ENCODE data around the gene PRRC2A. TPM values are rescaled to one million over a fixed set of nuclear protein-coding genes. Genes with fewer than 3 reads are reported as not detected.

The PRRC2A gene
- total RNA-seq, 2 experiments from 2014 or later: 156 to 355 TPM

DNA sequence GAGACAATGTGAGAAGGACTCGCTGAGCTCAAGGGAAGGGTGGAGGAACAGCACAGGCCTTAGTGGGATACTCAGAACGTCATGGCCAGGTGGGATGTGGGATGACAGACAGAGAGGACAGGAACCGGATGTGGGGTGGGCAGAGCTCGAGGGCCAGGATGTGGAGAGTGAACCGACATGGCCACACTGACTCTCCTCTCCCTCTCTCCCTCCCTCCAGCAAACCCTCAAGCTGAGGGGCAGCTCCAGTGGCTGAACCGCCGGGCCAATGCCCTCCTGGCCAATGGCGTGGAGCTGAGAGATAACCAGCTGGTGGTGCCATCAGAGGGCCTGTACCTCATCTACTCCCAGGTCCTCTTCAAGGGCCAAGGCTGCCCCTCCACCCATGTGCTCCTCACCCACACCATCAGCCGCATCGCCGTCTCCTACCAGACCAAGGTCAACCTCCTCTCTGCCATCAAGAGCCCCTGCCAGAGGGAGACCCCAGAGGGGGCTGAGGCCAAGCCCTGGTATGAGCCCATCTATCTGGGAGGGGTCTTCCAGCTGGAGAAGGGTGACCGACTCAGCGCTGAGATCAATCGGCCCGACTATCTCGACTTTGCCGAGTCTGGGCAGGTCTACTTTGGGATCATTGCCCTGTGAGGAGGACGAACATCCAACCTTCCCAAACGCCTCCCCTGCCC, 43.5 kb upstream of the PRRC2A start:
- H3K4me2 ChIP-seq (ENCODE audit: low read length): peak overlapping the region; percentile 86
- TF ChIP-seq EZH2phosphoT487 (IDR thresholded peaks at IDR 0.05; ENCODE audit: borderline replicate concordance, low read depth, low read length): no peak
- TF ChIP-seq, protein P1, sequence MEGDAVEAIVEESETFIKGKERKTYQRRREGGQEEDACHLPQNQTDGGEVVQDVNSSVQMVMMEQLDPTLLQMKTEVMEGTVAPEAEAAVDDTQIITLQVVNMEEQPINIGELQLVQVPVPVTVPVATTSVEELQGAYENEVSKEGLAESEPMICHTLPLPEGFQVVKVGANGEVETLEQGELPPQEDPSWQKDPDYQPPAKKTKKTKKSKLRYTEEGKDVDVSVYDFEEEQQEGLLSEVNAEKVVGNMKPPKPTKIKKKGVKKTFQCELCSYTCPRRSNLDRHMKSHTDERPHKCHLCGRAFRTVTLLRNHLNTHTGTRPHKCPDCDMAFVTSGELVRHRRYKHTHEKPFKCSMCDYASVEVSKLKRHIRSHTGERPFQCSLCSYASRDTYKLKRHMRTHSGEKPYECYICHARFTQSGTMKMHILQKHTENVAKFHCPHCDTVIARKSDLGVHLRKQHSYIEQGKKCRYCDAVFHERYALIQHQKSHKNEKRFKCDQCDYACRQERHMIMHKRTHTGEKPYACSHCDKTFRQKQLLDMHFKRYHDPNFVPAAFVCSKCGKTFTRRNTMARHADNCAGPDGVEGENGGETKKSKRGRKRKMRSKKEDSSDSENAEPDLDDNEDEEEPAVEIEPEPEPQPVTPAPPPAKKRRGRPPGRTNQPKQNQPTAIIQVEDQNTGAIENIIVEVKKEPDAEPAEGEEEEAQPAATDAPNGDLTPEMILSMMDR (conservative IDR thresholded peaks at IDR 0.05; ENCODE audit: low read length): no peak
- peak overlapping the region; percentile 42 for H3K27ac ChIP-seq (ENCODE audit: low read depth, low read length, poor library complexity, severe bottlenecking)
- peaks cover 15% of the 10 kb centered on the region; the same call in 1 of the 2 replicates for H3K79me2 ChIP-seq (ENCODE audit: insufficient read depth, low read depth, low read length)
- intact Hi-C loops (cut with micrococcal nuclease; ENCODE audit: unreplicated experiment): no loop called here
- H3K36me3 ChIP-seq (ENCODE audit: insufficient read depth, low read length): peaks cover 13% of the 10 kb centered on the region; the same call in 1 of the 2 replicates
- no peak for DNase-seq (ENCODE audit: low spot score)
- H3K4me1 ChIP-seq (ENCODE audit: insufficient read depth, low read length, poor library complexity, severe bottlenecking): peaks cover 79% of the 10 kb centered on the region
- ChIA-PET CTCF (ENCODE audit: unreplicated experiment) (interaction anchor here (0.8 to 1.8 kb wide), 3 partner anchors 10 to 31 kb away, joined by 5 to 7 read pairs (median 5); partner anchors contain the start of genes ATP6V1G2 and LST1), POLR2A (interaction anchor here (0.9 to 1.9 kb wide), 8 partner anchors 14 to 82 kb away, joined by 3 to 10 read pairs (median 4); partner anchors contain the start of genes DDX39B, NCR3 and NFKBIL1)
- H4K20me1 ChIP-seq (ENCODE audit: insufficient read depth, low read length): no peaks in the 10 kb centered on the region
- H3K9me2 ChIP-seq (ENCODE audit: insufficient read depth, low read length): no peaks in the 10 kb centered on the region
- no peaks in the 10 kb centered on the region for H3K9me3 ChIP-seq (ENCODE audit: low read length)
- no peak overlapping the region for H2AFZ ChIP-seq (ENCODE audit: low read length)
- peak overlapping the region; percentile 69 for H3K4me3 ChIP-seq (ENCODE audit: low read depth, low read length, poor library complexity, severe bottlenecking)
- BruUV-seq (replicated peaks): no TSS peak

DNA sequence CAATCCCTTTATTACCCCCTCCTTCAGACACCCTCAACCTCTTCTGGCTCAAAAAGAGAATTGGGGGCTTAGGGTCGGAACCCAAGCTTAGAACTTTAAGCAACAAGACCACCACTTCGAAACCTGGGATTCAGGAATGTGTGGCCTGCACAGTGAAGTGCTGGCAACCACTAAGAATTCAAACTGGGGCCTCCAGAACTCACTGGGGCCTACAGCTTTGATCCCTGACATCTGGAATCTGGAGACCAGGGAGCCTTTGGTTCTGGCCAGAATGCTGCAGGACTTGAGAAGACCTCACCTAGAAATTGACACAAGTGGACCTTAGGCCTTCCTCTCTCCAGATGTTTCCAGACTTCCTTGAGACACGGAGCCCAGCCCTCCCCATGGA, 42.9 kb upstream of the PRRC2A start:
- Histone ChIP-seq H3K4me3 (ENCODE audit: low read depth, low read length, poor library complexity, severe bottlenecking) (no peak overlapping the region), H3K4me2 (ENCODE audit: low read length) (peak overlapping the region; percentile 86; the same call in 1 of the 2 replicates), H4K20me1 (ENCODE audit: insufficient read depth, low read length) (no peaks in the 10 kb centered on the region), H2AFZ (ENCODE audit: low read length) (no peak overlapping the region), H3K4me1 (ENCODE audit: insufficient read depth, low read length, poor library complexity, severe bottlenecking) (peaks cover 79% of the 10 kb centered on the region), H3K9me2 (ENCODE audit: insufficient read depth, low read length) (no peaks in the 10 kb centered on the region), H3K36me3 (ENCODE audit: insufficient read depth, low read length) (peaks cover 13% of the 10 kb centered on the region; the same call in 1 of the 2 replicates), H3K9me3 (ENCODE audit: low read length) (no peaks in the 10 kb centered on the region), H3K79me2 (ENCODE audit: insufficient read depth, low read depth, low read length) (peaks cover 15% of the 10 kb centered on the region; the same call in 1 of the 2 replicates), H3K27ac (ENCODE audit: low read depth, low read length, poor library complexity, severe bottlenecking) (no peak overlapping the region)
- POLR2A ChIA-PET: interaction anchor here (1.0 to 1.9 kb wide), 8 partner anchors 9 to 36 kb away, joined by 3 to 5 read pairs (median 3); partner anchors contain the start of genes DDX39B and NCR3
- no TSS peak for BruUV-seq (replicated peaks)
- no peak for DNase-seq (ENCODE audit: low spot score)
- CTCF ChIA-PET (ENCODE audit: unreplicated experiment): interaction anchor here (1.7 kb wide), 1 partner anchor 20 kb away, joined by 5 read pairs; no protein-coding TSS in a partner anchor
- intact Hi-C loops (cut with micrococcal nuclease; ENCODE audit: unreplicated experiment): no loop called here
- no peak for TF ChIP-seq EZH2phosphoT487 (IDR thresholded peaks at IDR 0.05; ENCODE audit: borderline replicate concordance, low read depth, low read length)

DNA sequence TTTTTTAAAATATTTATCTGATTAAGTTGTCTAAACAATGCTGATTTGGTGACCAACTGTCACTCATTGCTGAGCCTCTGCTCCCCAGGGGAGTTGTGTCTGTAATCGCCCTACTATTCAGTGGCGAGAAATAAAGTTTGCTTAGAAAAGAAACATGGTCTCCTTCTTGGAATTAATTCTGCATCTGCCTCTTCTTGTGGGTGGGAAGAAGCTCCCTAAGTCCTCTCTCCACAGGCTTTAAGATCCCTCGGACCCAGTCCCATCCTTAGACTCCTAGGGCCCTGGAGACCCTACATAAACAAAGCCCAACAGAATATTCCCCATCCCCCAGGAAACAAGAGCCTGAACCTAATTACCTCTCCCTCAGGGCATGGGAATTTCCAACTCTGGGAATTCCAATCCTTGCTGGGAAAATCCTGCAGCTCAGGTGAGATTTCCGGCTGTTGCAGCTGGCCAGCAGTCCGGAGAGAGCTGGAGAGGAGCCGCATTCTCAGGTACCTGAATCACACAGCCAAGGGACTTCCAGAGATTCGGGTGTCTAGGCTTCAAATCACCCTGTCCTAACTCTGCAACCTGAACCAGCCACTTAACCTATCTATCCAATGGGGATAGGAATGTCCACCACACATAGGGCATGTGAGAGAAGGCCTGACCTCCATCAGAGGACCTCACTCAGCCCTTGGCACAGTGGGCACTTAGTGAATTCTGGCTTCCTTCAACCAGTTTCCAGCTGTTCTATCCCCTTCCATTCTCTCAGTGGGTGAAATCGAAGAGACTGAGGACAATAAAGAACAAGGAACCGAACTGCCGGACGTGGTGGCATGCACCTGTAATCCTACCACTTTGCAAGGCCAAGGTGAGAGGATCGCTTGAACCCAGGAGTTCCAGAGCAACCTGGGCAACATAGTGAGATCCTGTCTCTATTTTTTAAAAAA, 42.1 kb upstream of the PRRC2A start:
- Histone ChIP-seq H3K9me2 (ENCODE audit: insufficient read depth, low read length) (no peaks in the 10 kb centered on the region), H3K4me3 (ENCODE audit: low read depth, low read length, poor library complexity, severe bottlenecking) (no peak overlapping the region), H3K4me1 (ENCODE audit: insufficient read depth, low read length, poor library complexity, severe bottlenecking) (peaks cover 79% of the 10 kb centered on the region), H3K27ac (ENCODE audit: low read depth, low read length, poor library complexity, severe bottlenecking) (no peak overlapping the region), H2AFZ (ENCODE audit: low read length) (no peak overlapping the region), H4K20me1 (ENCODE audit: insufficient read depth, low read length) (no peaks in the 10 kb centered on the region), H3K36me3 (ENCODE audit: insufficient read depth, low read length) (peaks cover 13% of the 10 kb centered on the region; the same call in 1 of the 2 replicates), H3K9me3 (ENCODE audit: low read length) (no peaks in the 10 kb centered on the region), H3K4me2 (ENCODE audit: low read length) (peak overlapping the region; percentile 23; the same call in 1 of the 2 replicates), H3K79me2 (ENCODE audit: insufficient read depth, low read depth, low read length) (peaks cover 15% of the 10 kb centered on the region; the same call in 1 of the 2 replicates)
- DNase-seq (ENCODE audit: low spot score): no peak
- POLR2A ChIA-PET: interaction anchor here (1.0 to 1.9 kb wide), 6 partner anchors 9 to 37 kb away, joined by 3 to 5 read pairs (median 3); partner anchors contain the start of genes DDX39B and NCR3
- intact Hi-C loops (cut with micrococcal nuclease; ENCODE audit: unreplicated experiment): no loop called here
- BruUV-seq (replicated peaks): no TSS peak
- CTCF ChIA-PET (ENCODE audit: unreplicated experiment): interaction anchor here (0.5 kb wide), 2 partner anchors 23 to 28 kb away, joined by 4 to 5 read pairs; no protein-coding TSS in a partner anchor
- no peak for TF ChIP-seq EZH2phosphoT487 (IDR thresholded peaks at IDR 0.05; ENCODE audit: borderline replicate concordance, low read depth, low read length)
- TF ChIP-seq, protein P1 (conservative IDR thresholded peaks at IDR 0.05; ENCODE audit: low read length): no peak

All from OCI-LY7 (cell line).